ENCODE data around the gene SGTB. TPM values are rescaled to one million over a fixed set of nuclear protein-coding genes. Genes with fewer than 3 reads are reported as not detected.
"Not testable (repeated sequence)": the region's sequence is repeated elsewhere in the genome, so short reads cannot be mapped to it uniquely, and the experiment has no call there.

The SGTB gene
- total RNA-seq, 1 donor from 2014 or later, result 6.9 TPM

DNA sequence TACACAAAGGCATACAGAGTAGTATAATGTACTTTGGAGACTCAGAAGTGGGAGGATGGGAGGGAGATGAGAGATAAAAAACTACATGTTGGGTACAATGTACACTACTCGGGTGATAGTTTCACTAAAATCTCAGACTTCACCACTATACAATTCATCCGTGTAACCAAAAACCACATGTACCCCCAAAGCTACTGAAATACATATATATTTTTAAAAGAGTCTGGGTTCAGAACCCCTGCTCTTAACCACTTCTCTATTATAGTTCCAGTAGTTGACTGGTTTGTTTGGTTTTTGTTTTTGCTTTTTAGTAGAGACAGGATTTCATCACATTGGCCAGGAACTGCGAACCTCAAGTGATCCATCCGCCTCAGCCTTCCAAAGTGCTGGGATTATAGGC, 22.6 kb downstream of the SGTB start:
- H3K36me3 ChIP-seq, result peaks cover 11% of the 10 kb centered on the region in 2 donors
- no peak overlapping the region for H3K4me3 ChIP-seq
- H3K4me1 ChIP-seq, result peaks cover 0 to 5% of the 10 kb centered on the region in 2 donors
- no peaks in the 10 kb centered on the region for H3K27me3 ChIP-seq
- no peak for TF ChIP-seq CTCF (IDR thresholded peaks at IDR 0.05)
- H3K9me3 ChIP-seq, result no peaks in the 10 kb centered on the region
- DNase-seq (ENCODE audit: low spot score in 2 of 2), result no peak
- intact Hi-C loops (cut with DNase I), result no loop called here
- H3K27ac ChIP-seq, result no peak overlapping the region

DNA sequence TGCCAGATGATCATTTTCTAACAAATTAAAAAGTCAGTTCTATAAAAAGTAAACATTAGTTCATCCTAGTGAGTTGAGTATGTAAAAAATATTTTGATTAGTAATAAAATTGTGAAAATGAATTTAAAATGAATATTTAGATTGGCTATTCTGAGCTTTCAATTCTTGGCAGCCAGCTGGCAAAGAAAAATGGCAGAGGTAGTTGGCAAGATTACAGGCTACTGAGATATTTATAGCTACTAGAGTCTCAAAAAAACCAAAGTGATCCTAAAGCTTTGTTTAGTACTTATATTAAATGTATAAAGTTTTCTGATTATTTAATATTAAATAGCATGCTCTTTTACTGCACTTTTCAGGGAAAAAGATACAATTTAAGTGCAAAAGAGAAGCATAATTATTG, 25.0 kb downstream of the SGTB start:
- H3K36me3 ChIP-seq, result peaks cover under 1 to 6% of the 10 kb centered on the region in 2 donors
- H3K27ac ChIP-seq, result peak overlapping the region in 1 of 2 donors; percentile 5
- no peak for TF ChIP-seq CTCF (IDR thresholded peaks at IDR 0.05)
- H3K27me3 ChIP-seq, result no peaks in the 10 kb centered on the region
- no peak overlapping the region for H3K4me3 ChIP-seq
- peaks cover 0 to 5% of the 10 kb centered on the region in 2 donors for H3K4me1 ChIP-seq
- intact Hi-C loops (cut with DNase I), result no loop called here
- DNase-seq (ENCODE audit: low spot score in 2 of 2), result no peak
- H3K9me3 ChIP-seq, result no peaks in the 10 kb centered on the region

DNA sequence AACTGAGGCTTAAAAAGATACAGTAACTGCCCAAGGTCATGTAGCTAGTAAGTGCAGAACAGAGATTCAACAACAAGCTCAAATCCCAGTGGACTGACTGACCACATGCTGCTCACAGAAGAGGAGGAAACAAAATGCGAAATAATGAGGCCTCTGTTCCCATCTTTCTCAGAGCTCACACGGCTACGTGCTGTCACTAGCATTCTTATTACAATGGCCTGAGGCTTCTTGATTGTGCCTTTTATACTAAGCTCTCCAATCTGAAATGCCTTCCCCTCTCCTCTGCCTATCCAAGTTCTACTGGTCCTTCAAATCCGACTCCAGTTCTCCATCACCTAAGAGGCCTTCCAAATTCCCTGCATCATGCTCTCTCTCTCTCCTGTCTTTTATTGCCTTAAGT, 26.0 kb downstream of the SGTB start:
- peaks cover 0 to 5% of the 10 kb centered on the region in 2 donors for H3K4me1 ChIP-seq
- TF ChIP-seq CTCF (IDR thresholded peaks at IDR 0.05), result no peak
- DNase-seq (ENCODE audit: low spot score in 2 of 2), result no peak
- no peak overlapping the region for H3K4me3 ChIP-seq
- intact Hi-C loops (cut with DNase I), result no loop called here
- H3K27ac ChIP-seq, result no peak overlapping the region
- H3K27me3 ChIP-seq, result no peaks in the 10 kb centered on the region
- peaks cover 3 to 4% of the 10 kb centered on the region in 2 donors for H3K36me3 ChIP-seq
- no peaks in the 10 kb centered on the region for H3K9me3 ChIP-seq

GRCh38 chr5:65695162-65695755, 26.6 kb downstream of the SGTB start:
- H3K27ac ChIP-seq, result no peak overlapping the region
- intact Hi-C loops (cut with DNase I), result no loop called here
- peaks cover 0 to 5% of the 10 kb centered on the region in 2 donors for H3K4me1 ChIP-seq
- no peak for TF ChIP-seq CTCF (IDR thresholded peaks at IDR 0.05)
- DNase-seq (ENCODE audit: low spot score in 2 of 2), result no peak
- H3K27me3 ChIP-seq, result no peaks in the 10 kb centered on the region
- H3K36me3 ChIP-seq, result peaks cover 3 to 6% of the 10 kb centered on the region in 2 donors
- H3K9me3 ChIP-seq, result no peaks in the 10 kb centered on the region
- no peak overlapping the region for H3K4me3 ChIP-seq

GRCh38 chr5:65693121-65693520, 28.8 kb downstream of the SGTB start:
- Histone ChIP-seq H3K4me1 (peaks cover 0 to 5% of the 10 kb centered on the region in 2 donors), H3K36me3 (peaks cover 3 to 14% of the 10 kb centered on the region in 2 donors), H3K27ac (no peak overlapping the region), H3K4me3 (no peak overlapping the region), H3K27me3 (no peaks in the 10 kb centered on the region), H3K9me3 (no peaks in the 10 kb centered on the region)
- intact Hi-C loops (cut with DNase I), result no loop called here
- no peak for DNase-seq (ENCODE audit: low spot score in 2 of 2)
- no peak for TF ChIP-seq CTCF (IDR thresholded peaks at IDR 0.05)

GRCh38 chr5:65682148-65682547, 39.8 kb downstream of the SGTB start:
- no peak overlapping the region for H3K4me3 ChIP-seq
- no peaks in the 10 kb centered on the region for H3K9me3 ChIP-seq
- no peak for DNase-seq (ENCODE audit: low spot score in 2 of 2)
- no peak overlapping the region for H3K27ac ChIP-seq
- intact Hi-C loops (cut with DNase I), result no loop called here
- TF ChIP-seq CTCF (IDR thresholded peaks at IDR 0.05), result no peak
- peaks cover 39 to 72% of the 10 kb centered on the region in 2 donors for H3K36me3 ChIP-seq
- H3K4me1 ChIP-seq, result no peaks in the 10 kb centered on the region
- no peaks in the 10 kb centered on the region for H3K27me3 ChIP-seq

GRCh38 chr5:65676056-65676455, 45.9 kb downstream of the SGTB start:
- DNase-seq (ENCODE audit: low spot score in 2 of 2); intact Hi-C loops (cut with DNase I); H3K4me3 ChIP-seq; H3K27me3 ChIP-seq; H3K9me3 ChIP-seq; H3K27ac ChIP-seq; H3K4me1 ChIP-seq: not testable (repeated sequence)
- H3K36me3 ChIP-seq, result peaks cover 27 to 47% of the 10 kb centered on the region in 2 donors
